ENCODE results near the gene ERO1A.
"Not testable (repeated sequence)": the region's sequence is repeated elsewhere in the genome, so short reads cannot be mapped to it uniquely, and the experiment has no call there.

The ERO1A gene, protein sequence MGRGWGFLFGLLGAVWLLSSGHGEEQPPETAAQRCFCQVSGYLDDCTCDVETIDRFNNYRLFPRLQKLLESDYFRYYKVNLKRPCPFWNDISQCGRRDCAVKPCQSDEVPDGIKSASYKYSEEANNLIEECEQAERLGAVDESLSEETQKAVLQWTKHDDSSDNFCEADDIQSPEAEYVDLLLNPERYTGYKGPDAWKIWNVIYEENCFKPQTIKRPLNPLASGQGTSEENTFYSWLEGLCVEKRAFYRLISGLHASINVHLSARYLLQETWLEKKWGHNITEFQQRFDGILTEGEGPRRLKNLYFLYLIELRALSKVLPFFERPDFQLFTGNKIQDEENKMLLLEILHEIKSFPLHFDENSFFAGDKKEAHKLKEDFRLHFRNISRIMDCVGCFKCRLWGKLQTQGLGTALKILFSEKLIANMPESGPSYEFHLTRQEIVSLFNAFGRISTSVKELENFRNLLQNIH

GRCh38 chr14:52695481-52696091 lies at the start of gene ERO1A:
Gene ERO1A (minus strand): TSS chr14:52695558. CDS start chr14:52695481, 77 bp downstream.
- no peak for DNase-seq

DNA sequence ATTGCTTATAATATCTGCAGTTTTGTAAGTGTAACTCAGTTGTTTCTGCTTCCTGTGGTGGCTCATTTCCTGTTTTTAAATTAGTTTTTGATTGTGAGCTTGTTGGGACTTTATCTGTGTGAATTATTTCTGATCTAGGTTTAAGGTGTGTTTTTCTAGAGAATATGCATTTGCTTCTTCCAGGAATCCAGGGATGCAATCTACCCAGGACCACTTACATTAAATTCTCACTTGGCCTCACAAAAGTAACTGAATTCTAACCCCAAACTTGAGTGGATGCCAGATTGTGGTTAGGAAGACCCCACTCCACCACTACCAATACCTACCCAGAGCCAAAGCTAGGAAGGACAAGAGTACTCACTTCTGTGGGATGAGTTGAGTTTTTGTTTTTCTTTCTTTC lies 46.5 kb upstream of the ERO1A start:
- no peak for DNase-seq

GRCh38 chr14:52740751-52741150 lies 45.4 kb upstream of the ERO1A start:
- DNase-seq, result no peak

DNA sequence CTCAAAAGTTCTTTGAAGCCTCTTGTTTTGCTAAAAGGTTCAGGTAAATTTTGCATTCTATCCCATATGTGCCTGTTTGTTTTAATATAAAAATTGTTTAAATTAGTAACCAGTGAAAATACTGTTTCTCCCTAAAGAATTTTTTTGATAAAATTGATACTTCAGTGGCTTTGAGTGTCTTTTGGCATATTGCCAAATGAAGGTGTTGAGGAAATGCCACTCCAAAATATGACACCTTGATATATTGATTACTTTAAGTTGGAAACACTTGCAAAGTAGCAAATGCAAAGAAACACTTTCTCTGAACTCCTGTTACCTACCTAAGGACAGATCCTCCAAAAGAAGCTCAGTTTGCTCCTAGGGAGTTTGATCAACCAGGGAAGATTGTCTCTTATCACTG lies 43.1 kb upstream of the ERO1A start:
- no peak for DNase-seq

- no peak for DNase-seq
These were observed 40.6 kb upstream of the ERO1A start for GRCh38 chr14:52735921-52736489.

- no peak for DNase-seq
These were observed 38.5 kb upstream of the ERO1A start for GRCh38 chr14:52733824-52734223.

DNA sequence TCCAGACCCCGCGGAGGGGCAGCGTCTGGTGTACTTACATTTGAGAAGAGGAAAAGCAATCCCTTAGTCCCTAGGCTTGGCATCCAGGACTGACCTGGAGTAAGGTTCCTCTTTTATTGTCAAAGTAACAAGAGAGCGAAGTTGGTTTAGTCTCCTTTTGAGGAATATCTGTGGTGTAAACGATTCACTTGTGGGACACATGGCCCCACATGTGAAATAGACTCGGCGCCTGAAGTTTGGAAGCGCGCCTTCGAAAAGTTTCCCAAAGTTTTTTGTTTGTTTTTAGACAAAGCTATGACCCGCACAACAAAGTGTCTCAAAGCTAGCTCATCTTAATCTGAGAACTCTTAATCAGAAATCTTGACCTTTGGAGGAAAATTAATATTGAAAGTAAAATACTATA lies 35.4 kb upstream of the ERO1A start:
- DNase-seq, result no peak

DNA sequence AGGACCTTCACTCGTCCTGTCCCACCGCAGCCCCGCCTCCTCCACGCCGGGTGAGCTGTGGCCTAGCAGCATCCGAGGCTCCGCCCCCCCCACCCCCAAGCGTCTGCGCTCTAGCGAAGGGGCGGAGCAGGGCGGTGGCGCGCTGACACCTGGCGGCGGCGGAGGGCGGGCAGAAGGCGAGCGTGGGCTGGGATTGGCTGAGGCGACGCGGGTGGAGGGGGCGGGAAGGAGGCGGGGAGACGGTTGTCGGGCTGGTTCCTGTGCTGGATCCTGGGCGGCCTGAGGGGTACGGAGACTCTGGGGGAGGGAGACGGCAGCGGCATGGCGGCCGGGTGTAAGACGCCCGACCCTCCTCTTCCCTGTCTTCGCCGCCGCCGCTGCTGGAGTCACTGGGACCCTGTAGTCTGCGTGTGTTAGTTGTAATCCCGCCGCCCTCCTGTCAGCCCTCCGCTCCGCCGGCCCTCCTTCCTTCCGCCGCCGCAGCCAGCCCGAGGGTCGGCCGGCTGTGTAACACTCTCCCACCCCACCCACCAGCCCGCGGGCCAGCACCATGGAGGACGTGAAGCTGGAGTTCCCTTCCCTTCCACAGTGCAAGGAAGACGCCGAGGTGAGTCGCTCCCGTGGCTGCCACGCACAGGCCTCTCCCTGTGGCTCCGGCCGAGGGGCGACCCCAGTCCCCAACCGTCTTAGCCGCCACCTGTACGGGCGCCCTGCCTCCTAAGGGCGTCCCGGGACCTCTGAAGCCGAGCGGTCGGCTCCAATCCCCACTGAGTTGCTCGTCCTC lies 34.8 kb upstream of the ERO1A start, which contains the start of gene STYX:
Gene STYX, plus strand, starts transcription at position 242 of the 784 bp plus-strand sequence. Its CDS starts 309 bp downstream, at position 551.
- DNase-seq, result peak; percentile 94

- no peak for DNase-seq
These were observed 34.2 kb upstream of the ERO1A start for GRCh38 chr14:52729585-52729924.

DNA sequence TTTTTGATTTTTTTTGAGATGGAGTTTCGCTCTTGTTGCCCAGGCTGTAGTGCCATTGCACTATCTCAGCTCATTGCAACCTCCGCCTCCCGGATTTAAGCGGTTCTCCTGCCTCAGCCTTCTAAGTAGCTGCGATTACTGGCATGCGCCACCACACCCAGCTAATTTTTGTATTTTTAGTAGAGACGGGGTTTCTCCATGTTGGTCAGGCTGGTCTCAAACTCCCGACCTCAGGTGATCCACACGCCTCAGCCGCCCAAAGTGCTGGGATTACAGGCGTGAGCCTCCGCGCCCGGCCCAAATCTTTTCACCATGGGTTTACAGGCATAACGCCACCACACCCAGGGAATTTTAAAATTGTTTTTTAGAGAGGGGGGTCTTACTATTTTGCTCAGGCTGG lies 33.7 kb upstream of the ERO1A start:
- not testable (repeated sequence) for DNase-seq

GRCh38 chr14:52727509-52727908 lies 32.2 kb upstream of the ERO1A start:
- DNase-seq, result not testable (repeated sequence)

- no peak for DNase-seq
These were observed 28.9 kb upstream of the ERO1A start for GRCh38 chr14:52724360-52724644.

DNA sequence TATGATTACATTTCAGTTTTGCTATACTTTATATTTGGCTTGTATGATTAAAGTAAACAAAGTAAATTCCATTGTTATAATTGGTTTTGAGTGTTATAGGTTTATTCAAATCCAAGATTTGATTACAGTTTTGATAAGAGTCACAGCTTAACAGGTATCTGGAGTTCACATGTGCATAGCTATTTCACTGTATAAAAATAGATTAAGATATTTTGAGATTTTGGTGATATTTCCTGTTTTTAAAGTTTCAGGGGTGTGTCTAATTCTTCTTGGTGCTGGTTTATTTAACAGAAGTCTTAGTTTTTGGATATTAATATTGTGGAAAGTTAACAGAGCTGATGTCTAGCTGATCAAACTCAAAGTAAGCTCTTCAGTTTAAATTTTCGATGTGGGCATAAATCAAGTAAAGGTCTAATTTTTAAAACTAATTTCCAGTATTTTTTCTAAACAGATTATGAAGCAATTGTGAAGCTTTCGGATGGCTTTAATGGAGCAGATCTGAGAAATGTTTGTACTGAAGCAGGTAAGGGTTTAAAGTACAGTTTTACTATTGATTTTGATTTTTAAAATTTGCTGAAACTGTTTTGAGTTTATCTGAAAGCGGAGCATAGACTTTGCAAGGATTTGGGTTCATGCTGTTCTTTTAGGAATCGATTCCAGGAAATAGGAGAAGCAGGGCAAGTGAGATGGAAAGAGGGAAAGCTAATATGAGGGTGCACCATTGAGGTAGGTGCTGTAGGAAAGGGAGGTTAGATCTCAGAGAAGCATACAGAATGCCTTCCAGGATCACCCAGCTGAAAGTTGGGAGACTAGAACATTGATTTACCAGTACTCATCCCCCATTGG lies 28.4 kb upstream of the ERO1A start:
- no peak for DNase-seq

- no peak for DNase-seq
These were observed 20.8 kb upstream of the ERO1A start for GRCh38 chr14:52716155-52716554.

DNA sequence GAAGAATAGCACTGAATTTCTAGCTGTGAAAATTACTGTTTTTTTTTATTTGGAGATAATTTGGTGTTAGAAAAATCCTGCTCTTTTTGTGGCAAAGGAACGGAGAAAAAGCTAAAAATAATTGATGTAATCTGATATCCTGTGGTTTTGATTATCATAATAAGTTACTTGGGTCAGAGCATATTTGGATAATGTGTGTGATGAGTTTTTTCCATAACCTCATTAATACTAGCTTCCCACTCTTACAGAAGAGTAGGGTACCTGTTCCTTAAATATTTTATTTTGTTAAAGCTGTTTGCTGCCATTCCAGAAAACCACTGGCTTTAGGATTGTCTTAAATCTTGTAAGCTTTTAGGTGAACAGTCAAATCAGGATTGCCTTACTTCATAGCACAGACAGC lies 16.3 kb upstream of the ERO1A start:
- no peak for DNase-seq

- DNase-seq, result peak; percentile 89
These were observed 11.7 kb upstream of the ERO1A start, which contains the start of gene PSMC6 for GRCh38 chr14:52706724-52707706. Gene PSMC6 (plus strand): TSS chr14:52707200. CDS start chr14:52707220, 20 bp downstream.

DNA sequence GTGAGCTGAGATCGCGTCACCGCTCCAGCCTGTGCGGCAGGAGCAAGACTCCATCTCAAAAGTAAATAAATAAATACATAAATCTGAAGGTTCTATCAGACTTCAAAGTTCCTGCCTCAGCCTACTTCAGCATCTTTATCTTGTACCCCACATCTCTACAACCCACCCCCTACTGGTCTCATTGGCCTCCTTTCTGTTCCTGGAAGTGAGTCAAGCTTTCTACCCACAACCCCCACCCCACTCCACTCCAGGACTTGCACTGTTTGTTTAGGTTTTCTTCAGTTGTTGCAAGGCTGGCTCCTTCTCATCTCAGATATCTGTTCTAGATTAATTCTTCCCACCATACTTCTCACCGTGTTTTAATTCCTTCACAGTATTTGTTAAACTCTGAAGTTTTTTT lies 10.9 kb upstream of the ERO1A start:
- DNase-seq, result no peak

- DNase-seq, result no peak
These were observed 8.3 kb upstream of the ERO1A start for GRCh38 chr14:52703664-52704063.

- no peak for DNase-seq
These were observed 7.9 kb upstream of the ERO1A start for GRCh38 chr14:52703225-52703624.

DNA sequence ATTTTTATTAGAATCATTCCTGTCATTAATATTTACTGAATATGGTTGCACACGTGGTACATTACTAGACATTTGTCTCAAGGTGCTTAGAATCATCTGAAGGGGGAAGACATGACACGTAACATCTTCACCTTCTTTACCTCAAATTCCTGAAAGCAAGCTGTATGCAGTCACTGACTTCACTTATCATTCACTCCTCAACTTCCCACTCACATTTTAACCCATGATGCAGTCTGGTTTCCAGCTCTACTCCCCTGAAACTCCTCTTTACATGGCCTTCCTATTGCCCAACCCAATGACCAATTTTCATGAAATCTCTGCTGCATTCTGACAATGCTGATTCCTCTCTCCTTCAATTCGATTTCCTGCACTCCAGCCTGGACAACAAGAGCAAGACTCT lies 5.9 kb upstream of the ERO1A start:
- DNase-seq, result no peak

DNA sequence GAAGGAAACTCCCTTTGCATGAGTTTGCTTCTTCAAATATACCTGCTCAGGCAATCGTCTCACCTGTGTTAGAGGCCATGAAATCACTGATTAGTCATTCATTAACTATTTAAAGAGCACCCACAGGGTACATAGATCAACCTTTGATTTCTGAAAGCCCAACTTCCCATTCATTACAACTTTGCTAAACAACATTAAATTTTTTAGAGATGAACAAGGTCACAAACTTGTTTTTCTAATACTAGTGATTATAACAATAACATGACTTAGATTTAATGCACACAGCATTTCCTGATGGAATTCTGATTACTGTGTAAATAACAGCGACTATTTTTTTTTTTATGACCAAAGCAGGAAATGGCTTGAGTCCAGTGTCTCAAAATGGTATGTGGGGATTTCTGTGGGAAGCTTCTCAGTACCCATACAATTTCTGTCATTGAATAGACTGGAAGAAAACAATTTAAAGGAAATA lies 5.4 kb upstream of the ERO1A start:
- no peak for DNase-seq

Data from NCI-H524 treated with DMSO at 0.1 percent for 48 hours (cell line).